Globus pallidus (tissue), 1 donor: ENCODE measurements around the gene MTX2.
"Not testable (repeated sequence)": the region's sequence is repeated elsewhere in the genome, so short reads cannot be mapped to it uniquely, and the experiment has no call there.

ENCODE experiments used
- DNase-seq: peaks from one replicate; pipeline ENCODE4 v3.0.0-alpha.2; 2015; ENCODE audit warnings: low spot score

Gene MTX2

DNA sequence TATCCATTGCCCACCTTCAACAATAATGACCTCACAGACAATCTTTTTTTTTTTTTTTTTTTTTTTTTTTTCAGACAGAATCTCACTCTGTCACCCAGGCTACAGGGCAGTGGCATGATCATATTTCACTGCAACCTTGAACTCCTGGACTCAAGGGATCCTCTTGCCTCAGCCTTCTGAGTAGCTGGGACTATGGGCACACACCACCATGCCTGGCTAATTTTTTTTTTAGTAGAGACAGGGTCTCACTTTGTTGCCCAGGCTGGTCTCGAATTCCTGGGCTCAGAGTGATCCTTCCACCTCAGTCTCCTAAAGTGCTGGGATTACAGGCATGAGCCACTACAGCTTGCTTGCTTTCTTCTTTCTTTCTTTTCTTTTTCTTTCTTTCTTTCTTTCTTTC, 103.9 kb downstream of the MTX2 start:
- DNase-seq, result not testable (repeated sequence)

GRCh38 chr2:176378323-176378722, 109.1 kb downstream of the MTX2 start:
- DNase-seq, result no peak

DNA sequence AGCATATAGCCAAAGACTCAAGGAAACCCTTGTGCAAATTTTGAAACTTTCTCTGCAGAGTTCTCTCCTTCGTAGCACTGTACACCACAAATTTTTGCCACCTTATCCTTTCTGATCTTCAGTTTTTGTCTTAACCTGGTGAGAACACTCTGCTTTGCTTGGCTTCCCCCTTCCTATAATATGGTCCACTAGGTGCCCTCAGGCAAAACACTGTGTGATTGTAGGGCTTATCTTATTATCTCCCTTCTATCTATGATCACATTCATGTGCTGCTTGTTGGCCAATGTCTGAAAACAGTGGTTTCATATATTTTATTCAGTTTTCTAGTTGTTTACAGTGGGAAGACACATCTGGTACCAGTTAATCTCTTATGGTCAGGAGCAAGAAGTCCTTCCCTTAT, 111.1 kb downstream of the MTX2 start:
- no peak for DNase-seq

- DNase-seq, result no peak
These were observed 113.9 kb downstream of the MTX2 start for GRCh38 chr2:176383100-176383499.

DNA sequence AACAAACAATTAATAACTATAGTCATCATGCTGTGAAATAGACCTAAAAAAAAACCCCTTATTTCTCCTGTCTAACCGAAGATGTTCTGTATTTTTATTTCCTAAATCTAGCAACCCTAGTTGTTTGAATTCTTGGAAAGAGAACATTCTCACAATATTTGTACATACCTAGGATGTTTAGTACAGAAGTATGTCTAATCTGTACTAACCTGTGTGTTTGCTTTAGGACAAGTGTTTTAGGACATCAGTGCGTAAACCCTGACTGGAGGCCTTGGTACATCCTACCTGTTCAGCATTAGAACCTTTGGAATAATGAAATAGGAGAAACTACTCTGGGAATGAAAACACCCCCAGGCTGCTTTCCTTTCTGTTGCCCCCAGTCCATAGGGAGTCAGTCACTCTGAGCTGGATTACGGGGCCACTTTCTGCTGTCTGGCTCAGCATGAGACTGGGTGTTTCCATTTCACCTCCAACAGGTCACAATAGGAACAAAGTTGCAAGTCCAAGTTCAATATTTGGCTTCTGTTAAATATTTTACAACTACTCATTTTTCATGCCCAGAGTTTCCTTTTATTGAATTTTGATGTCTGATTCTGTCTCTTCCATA, 114.7 kb downstream of the MTX2 start:
- DNase-seq, result no peak

DNA sequence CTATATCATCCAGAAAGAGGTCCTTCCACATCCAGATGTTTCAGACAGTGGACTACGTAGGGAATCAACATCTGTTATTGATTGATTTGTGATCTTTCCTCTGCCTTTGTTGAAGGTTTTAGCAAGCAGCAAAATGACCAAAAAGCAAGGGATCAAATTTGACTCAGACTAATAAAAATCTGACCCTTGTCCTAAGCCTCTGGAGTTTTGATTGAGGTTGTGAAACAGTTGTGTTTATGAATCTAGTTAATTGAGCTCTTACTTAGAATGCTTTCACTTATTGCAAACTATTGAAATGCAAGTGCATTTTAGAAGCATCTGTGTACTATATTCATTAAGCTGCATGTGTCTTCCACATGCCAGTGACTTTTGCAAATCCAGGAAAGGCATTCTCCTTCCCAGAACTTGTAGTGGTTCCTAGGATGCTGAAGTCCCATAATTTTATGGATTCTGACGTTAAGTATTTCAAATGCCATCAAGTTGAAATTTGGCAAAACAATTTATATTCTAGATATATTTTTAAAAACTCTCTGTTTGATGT, 116.0 kb downstream of the MTX2 start:
- DNase-seq, result no peak

GRCh38 chr2:176385838-176386237, 116.6 kb downstream of the MTX2 start:
- DNase-seq, result no peak
